K562 (cell line): Measurements from ENCODE around the gene TPX2. TPM values are rescaled to one million over a fixed set of nuclear protein-coding genes. Genes with fewer than 3 reads are reported as not detected.

Experiments used
- BDP1 ChIP-seq: IDR thresholded peaks from 3 replicates; pipeline ENCODE4 v1.6.1; 2011; ENCODE audit not compliant: insufficient read length, insufficient read depth
- GATA2 ChIP-seq: sonication (generic); formaldehyde crosslinking; IDR thresholded peaks from 2 replicates; pipeline ENCODE4 v1.4.0; 2020; ENCODE audit warnings: mild to moderate bottlenecking, missing genetic modification reagents
- GATAD2B ChIP-seq: fragments of 450-650 bp; IDR thresholded peaks from 2 replicates; pipeline ENCODE4 v1.6.1; 2017; ENCODE audit warnings: mild to moderate bottlenecking, borderline replicate concordance
- GTF2A2 ChIP-seq: IDR thresholded peaks from 2 replicates; pipeline ENCODE4 v1.6.1; 2016; ENCODE audit warnings: mild to moderate bottlenecking, missing genetic modification characterization, missing compliant biosample characterization
- HMBOX1 ChIP-seq: sonication (generic); IDR thresholded peaks from 2 replicates; pipeline ENCODE4 v1.6.1; 2016
- HOMEZ ChIP-seq: fragments of 250-450 bp; sonication (Bioruptor Pico); IDR thresholded peaks from 2 replicates; pipeline ENCODE4 v1.4.0; 2020; ENCODE audit warnings: mild to moderate bottlenecking, moderate library complexity
- KAT7 ChIP-seq: sonication (generic); formaldehyde crosslinking; IDR thresholded peaks from 2 replicates; pipeline ENCODE4 v1.8.0; 2022; ENCODE audit warnings: missing genetic modification reagents, mild to moderate bottlenecking, borderline replicate concordance
- MEF2A ChIP-seq: IDR thresholded peaks from 2 replicates; pipeline ENCODE4 v1.6.1; 2011; ENCODE audit warnings: low read depth, mild to moderate bottlenecking, low read length, moderate library complexity; ENCODE audit not compliant: control insufficient read depth
- MTF1 ChIP-seq: fragments of 250-450 bp; sonication (Bioruptor Pico); IDR thresholded peaks from 2 replicates; pipeline ENCODE4 v1.9.0; 2021; ENCODE audit warnings: moderate library complexity, mild to moderate bottlenecking, inconsistent platforms, borderline replicate concordance
- NFRKB ChIP-seq: fragments of 450-650 bp; IDR thresholded peaks from 2 replicates; pipeline ENCODE4 v1.6.1; 2016; ENCODE audit warnings: low read depth
- NONO ChIP-seq, 2 experiments: fragments of 200-400 bp in 1 of 2; fragments of 450-650 bp in 1 of 2; formaldehyde crosslinking in 1 of 2; IDR thresholded peaks; 2 replicates each; pipeline ENCODE4 v1.6.1; 2017; ENCODE audit warnings: low read depth in 2 of 2, mild to moderate bottlenecking in 2 of 2, moderate library complexity in 2 of 2, low read length in 1 of 2
- POU5F1 ChIP-seq: fragments of 150-350 bp; IDR thresholded peaks from 2 replicates; pipeline ENCODE4 v1.6.1; 2014; ENCODE audit warnings: borderline replicate concordance, low read length, low read depth, mild to moderate bottlenecking; ENCODE audit not compliant: partially characterized antibody
- RBFOX2 ChIP-seq: fragments of 200-400 bp; formaldehyde crosslinking; IDR thresholded peaks from 2 replicates; pipeline ENCODE4 v1.6.1; 2017; ENCODE audit warnings: low read depth, mild to moderate bottlenecking, low read length, moderate library complexity
- SNAPC5 ChIP-seq: fragments of 250-450 bp; sonication (Bioruptor Pico); IDR thresholded peaks from 2 replicates; pipeline ENCODE4 v1.8.0; 2021; ENCODE audit warnings: moderate library complexity, mild to moderate bottlenecking, inconsistent platforms
- SP1 ChIP-seq: sonication (generic); formaldehyde crosslinking; IDR thresholded peaks from 2 replicates; pipeline ENCODE4 v1.8.1; 2022; ENCODE audit warnings: mild to moderate bottlenecking, missing genetic modification reagents
- SUPT5H ChIP-seq: fragments of 450-650 bp; IDR thresholded peaks from 2 replicates; pipeline ENCODE4 v1.6.1; 2016
- ZBTB2 ChIP-seq: fragments of 450-650 bp; IDR thresholded peaks from 2 replicates; pipeline ENCODE4 v1.6.1; 2016; ENCODE audit warnings: antibody characterized with exemption
- ZKSCAN1 ChIP-seq: fragments of 150-350 bp; IDR thresholded peaks from 2 replicates; pipeline ENCODE4 v1.6.1; 2016; ENCODE audit warnings: low read depth, low read length
- ZNF347 ChIP-seq: fragments of 450-650 bp; formaldehyde crosslinking; IDR thresholded peaks from 2 replicates; pipeline ENCODE4 v1.4.0; 2020; ENCODE audit warnings: low read depth, mild to moderate bottlenecking, moderate library complexity
- ZNF592 ChIP-seq: fragments of 450-650 bp; IDR thresholded peaks from 2 replicates; pipeline ENCODE4 v1.6.1; 2017; ENCODE audit warnings: antibody characterized with exemption, mild to moderate bottlenecking
- polyA plus RNA-seq, 8 experiments: library from polyadenylated mRNA; depleted of rRNA in 4 of 8; stranded (reverse) in 5 of 8; unstranded in 3 of 8; fragments of >200 nt; fragmentation: Nextera tagmentation in 2 of 8; fragmentation: Illumina TruSeq in 1 of 8; extraction: Ambion mirVana in 2 of 8; extraction: Trizol in 1 of 8; gene quantifications; 2 replicates each; pipeline versions ENCODE4 v1.2.1 to v1.2.3, GENCODE V29; 2011 to 2014; ENCODE audit warnings: inconsistent platforms in 1 of 8, missing spikeins in 1 of 8
- total RNA-seq, 7 experiments: library from RNA; depleted of rRNA in 6 of 7; stranded (reverse); fragments of >200 nt in 6 of 7; fragmentation: Illumina TruSeq in 2 of 7; extraction: Trizol in 2 of 7; gene quantifications; 2 replicates each; pipeline versions ENCODE4 v1.2.1 to v1.2.3, GENCODE V29; 2011 to 2021; ENCODE audit warnings: low replicate concordance in 1 of 7

TPX2 gene
- total and polyA plus RNA-seq, 9 of the 15 experiments (the other 6 are each of a cell fraction or from before 2014, with no cell fraction given), result 48.0 to 241 (median 133) TPM

GRCh38 chr20:31698803-31699718, 40.0 kb upstream of the TPX2 start (continued):
- TF ChIP-seq KAT7 (CRISPR knock-in tag), result no peak
- no peak for TF ChIP-seq NONO (IDR thresholded peaks at IDR 0.05; ENCODE audit: low read depth in 2 of 2, low read length in 1 of 2)
- no peak for TF ChIP-seq GATAD2B
- no peak for TF ChIP-seq SP1 (CRISPR knock-in tag)
- TF ChIP-seq ZBTB2, result no peak
- no peak for TF ChIP-seq POU5F1
- no peak for TF ChIP-seq ZNF347 (CRISPR knock-in tag)
- TF ChIP-seq HMBOX1, result no peak
- TF ChIP-seq NFRKB, result no peak
- TF ChIP-seq BDP1, result no peak
- no peak for TF ChIP-seq GTF2A2 (tag)
- no peak for TF ChIP-seq HOMEZ (CRISPR knock-in tag)
- TF ChIP-seq ZNF592, result peak; percentile 86
- TF ChIP-seq MEF2A, result peak; percentile 24; the same call in 1 of the 2 replicates
- no peak for TF ChIP-seq SNAPC5 (CRISPR knock-in tag)
- TF ChIP-seq MTF1 (CRISPR knock-in tag), result no peak
- no peak; the same call in 1 of the 2 replicates for TF ChIP-seq RBFOX2
- TF ChIP-seq SUPT5H, result no peak
- TF ChIP-seq ZKSCAN1, result no peak
- no peak for TF ChIP-seq GATA2
